ENCODE data around the gene NISCH. TPM values are rescaled to one million over a fixed set of nuclear protein-coding genes. Genes with fewer than 3 reads are reported as not detected.

NISCH gene
- total RNA-seq, 1 experiment from 2014 or later = 48.6 TPM

DNA sequence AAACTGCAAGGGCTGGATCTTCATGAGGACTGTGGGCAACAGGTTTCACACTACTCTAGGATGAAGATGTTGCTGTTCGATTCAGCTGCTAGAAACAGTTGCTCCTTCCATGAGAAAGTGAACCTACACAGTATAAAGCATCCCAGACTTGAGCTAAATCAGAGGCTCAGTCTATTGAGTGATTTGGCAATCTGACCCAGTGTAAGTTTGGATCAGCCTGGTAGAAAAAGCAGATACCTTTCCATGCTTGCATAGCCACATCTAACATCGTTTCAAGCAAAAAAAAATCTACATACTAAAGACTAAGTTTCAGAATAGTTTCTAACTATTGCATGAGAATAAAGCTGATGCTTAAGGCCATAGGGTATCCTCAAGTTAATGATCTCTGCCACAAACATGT, 85.6 kb downstream of the NISCH start:
- BruUV-seq (replicated peaks) = no TSS peak
- DNase-seq (ENCODE audit: low spot score) = no peak
- H3K36me3 ChIP-seq (ENCODE audit: insufficient read depth, low read length, poor library complexity, severe bottlenecking) = peaks cover 3% of the 10 kb centered on the region
- no peak for TF ChIP-seq EZH2 (IDR thresholded peaks at IDR 0.05; ENCODE audit: borderline replicate concordance, low read depth, low read length, poor library complexity, severe bottlenecking)
- TF ChIP-seq CTCF (conservative IDR thresholded peaks at IDR 0.05; ENCODE audit: low read depth, low read length) = no peak
- H3K4me3 ChIP-seq (ENCODE audit: low read depth, low read length, poor library complexity, severe bottlenecking) = no peak overlapping the region
- no peaks in the 10 kb centered on the region for H3K9me3 ChIP-seq (ENCODE audit: low read depth, low read length, poor library complexity, severe bottlenecking)
- ChIA-PET CTCF (no interaction called here), POLR2A (ENCODE audit: low non-redundant PET) (no interaction called here)
- intact Hi-C loops (cut with micrococcal nuclease; ENCODE audit: unreplicated experiment) = no loop called here
- no peaks in the 10 kb centered on the region for H3K27me3 ChIP-seq (replicated peaks; ENCODE audit: insufficient read depth, low read depth, low read length, poor library complexity)
- no peaks in the 10 kb centered on the region for H3K4me1 ChIP-seq (ENCODE audit: insufficient read depth, low read length, poor library complexity, severe bottlenecking)
- H3K27ac ChIP-seq (ENCODE audit: low read depth, low read length, poor library complexity, severe bottlenecking) = no peak overlapping the region

Other genes with a start within 250 kb of the NISCH start
- not detected in 2 replicates for gene TLR9, start 230.0 kb upstream of the NISCH start, total RNA-seq (2021)
- 18.3 and 21.0 TPM in 2 replicates for gene TWF2, start 216.4 kb upstream of the NISCH start, total RNA-seq (2021)
- gene PPM1M, start 209.8 kb upstream of the NISCH start, total RNA-seq (2021) = 3.6 and 5.8 TPM in 2 replicates
- 50.1 and 54.3 TPM in 2 replicates for gene WDR82, start 177.0 kb upstream of the NISCH start, total RNA-seq (2021)
- gene GLYCTK, start 167.8 kb upstream of the NISCH start, total RNA-seq (2021) = 4.3 and 5.1 TPM in 2 replicates
- gene DNAH1, start 139.3 kb upstream of the NISCH start, total RNA-seq (2021) = 1.3 and 1.8 TPM in 2 replicates
- 49.5 and 53.1 TPM in 2 replicates for gene BAP1, start 45.6 kb upstream of the NISCH start, total RNA-seq (2021)
- gene PHF7, start 44.9 kb upstream of the NISCH start, total RNA-seq (2021) = 2.9 and 4.5 TPM in 2 replicates
- 0.07 TPM in 1 of 2 replicates, not detected in the other for gene SEMA3G, start 10.5 kb upstream of the NISCH start, total RNA-seq (2021)
- gene TNNC1, start 1.6 kb upstream of the NISCH start, total RNA-seq (2021) = not detected in 2 replicates
- gene STAB1, start 39.7 kb downstream of the NISCH start, total RNA-seq (2021) = 0.41 TPM in 1 of 2 replicates, not detected in the other
- gene NT5DC2, start 78.3 kb downstream of the NISCH start, total RNA-seq (2021) = 108 and 147 TPM in 2 replicates
- 10.3 and 14.4 TPM in 2 replicates for gene UQCC5, start 81.0 kb downstream of the NISCH start, total RNA-seq (2021)
- 57.1 and 65.0 TPM in 2 replicates for gene PBRM1, start 230.3 kb downstream of the NISCH start, total RNA-seq (2021)
- 94.0 and 110 TPM in 2 replicates for gene GNL3, start 230.4 kb downstream of the NISCH start, total RNA-seq (2021)